COLO829 (cell line): ENCODE measurements around the gene LONP1.
"Not testable (repeated sequence)": the region's sequence is repeated elsewhere in the genome, so short reads cannot be mapped to it uniquely, and the experiment has no call there.

Experiments
- DNase-seq: peaks from one replicate; pipeline ENCODE4 v3.0.0; 2012; ENCODE audit warnings: low spot score

LONP1 gene, protein sequence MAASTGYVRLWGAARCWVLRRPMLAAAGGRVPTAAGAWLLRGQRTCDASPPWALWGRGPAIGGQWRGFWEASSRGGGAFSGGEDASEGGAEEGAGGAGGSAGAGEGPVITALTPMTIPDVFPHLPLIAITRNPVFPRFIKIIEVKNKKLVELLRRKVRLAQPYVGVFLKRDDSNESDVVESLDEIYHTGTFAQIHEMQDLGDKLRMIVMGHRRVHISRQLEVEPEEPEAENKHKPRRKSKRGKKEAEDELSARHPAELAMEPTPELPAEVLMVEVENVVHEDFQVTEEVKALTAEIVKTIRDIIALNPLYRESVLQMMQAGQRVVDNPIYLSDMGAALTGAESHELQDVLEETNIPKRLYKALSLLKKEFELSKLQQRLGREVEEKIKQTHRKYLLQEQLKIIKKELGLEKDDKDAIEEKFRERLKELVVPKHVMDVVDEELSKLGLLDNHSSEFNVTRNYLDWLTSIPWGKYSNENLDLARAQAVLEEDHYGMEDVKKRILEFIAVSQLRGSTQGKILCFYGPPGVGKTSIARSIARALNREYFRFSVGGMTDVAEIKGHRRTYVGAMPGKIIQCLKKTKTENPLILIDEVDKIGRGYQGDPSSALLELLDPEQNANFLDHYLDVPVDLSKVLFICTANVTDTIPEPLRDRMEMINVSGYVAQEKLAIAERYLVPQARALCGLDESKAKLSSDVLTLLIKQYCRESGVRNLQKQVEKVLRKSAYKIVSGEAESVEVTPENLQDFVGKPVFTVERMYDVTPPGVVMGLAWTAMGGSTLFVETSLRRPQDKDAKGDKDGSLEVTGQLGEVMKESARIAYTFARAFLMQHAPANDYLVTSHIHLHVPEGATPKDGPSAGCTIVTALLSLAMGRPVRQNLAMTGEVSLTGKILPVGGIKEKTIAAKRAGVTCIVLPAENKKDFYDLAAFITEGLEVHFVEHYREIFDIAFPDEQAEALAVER

DNA sequence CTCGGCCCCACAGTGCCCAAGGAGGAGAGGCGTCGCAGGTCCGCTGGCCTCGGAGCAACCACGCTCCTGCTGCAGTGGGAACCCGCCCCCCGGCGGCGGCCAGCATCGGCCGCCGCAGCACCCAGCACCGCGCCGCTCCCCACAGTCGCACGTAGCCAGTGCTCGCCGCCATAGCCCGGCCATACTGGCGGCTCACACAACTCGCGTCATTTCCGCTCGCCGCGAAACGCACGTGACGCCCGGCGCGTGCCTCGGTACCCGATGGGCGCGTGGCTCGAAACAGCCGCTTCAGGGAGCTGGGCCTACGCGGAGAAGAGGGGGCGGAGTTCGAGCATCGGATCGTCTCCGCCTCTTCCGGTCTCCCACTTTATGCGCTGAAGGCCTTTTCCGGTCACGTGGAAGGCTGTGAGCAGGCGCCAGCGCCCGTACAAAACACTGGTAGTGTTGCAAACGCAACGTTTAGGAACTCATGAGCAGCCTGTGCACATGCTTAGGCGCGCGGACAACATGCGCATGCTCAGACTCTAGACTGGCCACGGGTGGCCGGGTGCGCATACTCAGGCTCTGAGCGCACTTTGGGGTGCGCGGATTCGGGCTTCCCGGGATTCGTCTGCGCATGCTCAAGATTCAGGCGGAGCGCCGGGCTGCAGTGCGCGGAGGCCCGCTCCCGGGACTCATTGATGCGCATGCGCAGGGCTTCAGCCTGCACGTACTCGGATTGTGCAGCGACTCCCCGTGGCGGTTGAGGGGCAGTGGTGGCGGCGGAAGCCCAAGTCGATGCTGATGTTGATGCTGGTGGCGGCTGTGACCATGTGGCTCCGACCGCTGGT, at the start of gene LONP1, which contains the start of gene CATSPERD:
TSS of gene LONP1 (minus strand) at position 186 of the 830 bp plus-strand sequence. CDS start at position 172, 14 bp downstream.
TSS of gene CATSPERD (plus strand) at position 677 of the 830 bp plus-strand sequence. CDS start at position 778, 101 bp downstream.
- DNase-seq: peak; percentile 100

DNA sequence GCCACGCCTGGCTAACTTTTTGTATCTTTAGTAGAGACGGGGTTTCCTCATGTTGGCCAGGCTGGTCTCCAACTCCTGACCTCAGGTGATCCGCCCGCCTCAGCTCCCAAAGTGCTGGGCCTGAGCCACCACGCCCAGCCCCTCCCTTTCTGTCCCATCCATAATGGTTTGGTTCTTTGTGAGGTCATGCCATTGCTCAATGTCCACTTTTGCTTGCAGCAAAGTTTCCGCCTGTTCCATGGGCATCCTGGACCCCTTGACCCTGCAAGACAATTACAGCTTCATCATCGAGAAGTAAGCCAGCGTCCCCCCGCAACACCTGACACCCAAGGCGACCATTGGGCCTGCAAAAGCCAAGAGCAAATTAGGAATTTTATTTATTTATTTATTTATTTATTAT, 48.0 kb upstream of the LONP1 start:
- DNase-seq: no peak

DNA sequence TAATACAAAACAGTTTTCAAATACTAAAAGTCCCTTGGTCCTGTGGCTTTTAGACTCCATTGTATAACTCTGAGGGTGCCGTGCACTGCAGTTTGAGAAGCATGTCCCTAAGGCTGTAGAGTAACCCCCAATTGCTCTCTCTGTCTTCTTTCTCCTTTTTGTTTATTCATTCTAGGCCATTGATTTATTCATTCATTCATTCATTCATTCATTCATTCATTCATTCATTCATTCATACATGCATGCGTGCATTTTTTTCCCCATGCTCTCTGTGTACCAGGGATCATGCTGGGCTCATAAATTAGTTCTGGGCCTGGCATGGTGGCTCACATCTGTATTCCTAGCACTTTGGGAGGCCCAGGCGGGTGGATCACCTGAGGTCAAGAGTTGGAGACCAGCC, 45.3 kb upstream of the LONP1 start:
- no peak for DNase-seq

DNA sequence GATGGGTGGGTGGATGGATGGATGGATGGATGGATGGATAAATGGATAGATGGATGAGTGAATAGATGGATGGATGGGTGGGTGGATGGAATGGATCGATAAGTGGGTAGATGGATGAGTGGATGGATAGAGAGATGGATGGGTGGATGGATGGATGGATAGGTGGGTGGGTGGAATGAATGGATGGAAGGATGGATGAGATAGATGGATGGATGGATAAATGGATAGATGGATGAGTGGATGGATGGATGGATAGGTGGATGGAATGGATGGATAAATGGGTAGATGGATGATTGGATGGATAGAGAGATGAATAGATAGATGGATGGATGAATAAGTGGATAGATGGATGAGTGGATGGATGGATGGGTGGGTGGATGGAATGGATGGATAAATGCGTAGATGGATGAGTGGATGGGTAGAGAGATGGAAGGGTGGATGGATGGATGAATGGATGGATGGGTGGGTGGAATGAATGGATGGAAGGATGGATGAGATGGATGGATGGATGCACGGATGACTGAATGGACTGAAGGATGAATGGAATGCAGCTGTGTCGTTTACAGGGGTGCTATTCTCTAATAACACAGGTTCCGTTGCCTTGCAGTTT, 42.8 kb upstream of the LONP1 start:
- DNase-seq: no peak

DNA sequence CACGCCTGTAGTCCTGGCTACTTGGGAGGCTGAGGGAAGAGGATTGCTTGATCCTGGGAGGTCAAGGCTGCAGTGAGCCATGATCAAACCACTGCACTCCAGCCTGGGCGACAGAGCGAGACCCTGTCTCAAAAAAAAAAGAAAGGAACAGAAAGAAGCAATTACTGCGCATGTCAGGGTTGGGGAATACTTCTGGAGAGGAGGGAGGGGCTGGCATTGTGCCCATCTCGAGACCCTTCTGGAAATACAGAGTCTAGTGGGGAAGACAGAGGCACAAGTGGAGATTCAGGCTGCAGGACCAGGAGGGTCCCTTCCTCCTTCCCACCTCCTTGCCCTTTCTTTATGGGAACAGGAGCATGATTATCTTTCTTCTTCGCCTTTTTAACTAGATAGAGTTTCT, 33.8 kb upstream of the LONP1 start:
- no peak for DNase-seq

DNA sequence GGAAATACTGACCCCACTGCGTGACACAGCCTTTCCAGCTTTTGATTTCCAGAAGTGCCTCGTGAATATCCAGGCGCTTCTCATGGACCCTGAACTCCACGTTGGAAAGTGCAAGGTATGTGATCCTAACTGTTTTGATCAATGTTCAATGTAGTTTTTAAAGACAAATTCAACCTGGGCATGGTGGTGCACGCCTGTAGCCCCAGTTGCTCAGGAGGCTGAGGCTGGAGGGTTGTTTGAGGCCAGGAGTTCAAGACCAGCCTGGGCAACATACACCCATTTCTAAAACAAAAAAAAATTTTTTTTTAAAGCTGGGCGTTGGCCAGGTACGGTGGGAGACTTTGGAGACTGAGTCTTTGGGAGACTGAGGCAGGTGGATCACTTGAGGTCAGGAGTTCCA, 31.8 kb upstream of the LONP1 start:
- no peak for DNase-seq

DNA sequence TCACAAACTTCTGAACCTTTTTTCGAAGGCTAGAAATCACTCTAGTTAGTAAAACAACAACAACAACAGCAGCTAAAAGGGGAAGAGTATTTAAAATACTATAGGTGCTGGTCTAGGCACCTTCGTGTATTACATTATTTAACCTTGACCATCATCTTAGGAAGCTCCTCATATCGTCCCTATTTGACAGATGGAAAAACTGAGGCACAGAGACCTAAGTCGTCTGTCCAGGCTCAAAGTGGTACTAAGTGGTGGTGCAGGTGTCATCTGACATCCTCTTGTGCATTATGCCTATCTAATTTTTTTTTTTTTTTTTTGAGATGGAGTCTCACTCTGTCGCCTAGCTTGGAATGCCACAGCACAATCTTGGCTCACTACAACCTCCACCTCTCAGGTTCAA, 29.6 kb upstream of the LONP1 start:
- no peak for DNase-seq

DNA sequence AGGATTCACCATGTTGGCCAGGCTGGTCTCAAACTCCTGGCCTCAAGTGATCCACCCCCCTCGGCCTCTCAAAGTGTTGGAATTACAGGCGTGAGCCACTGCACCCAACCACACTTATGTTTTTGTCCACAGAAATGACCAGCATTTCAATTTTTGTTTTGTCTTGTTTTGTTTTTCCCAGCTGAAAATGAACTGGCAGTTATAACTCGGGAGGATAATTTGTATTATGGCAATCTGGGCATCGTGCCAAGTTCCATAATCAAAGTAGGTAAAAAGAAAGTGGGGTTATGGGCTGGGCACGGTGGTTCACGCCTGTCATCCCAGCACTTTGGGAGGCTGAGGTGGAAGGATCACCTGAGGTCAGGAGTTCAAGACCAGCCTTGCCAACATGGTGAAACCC, 29.0 kb upstream of the LONP1 start:
- not testable (repeated sequence) for DNase-seq

DNA sequence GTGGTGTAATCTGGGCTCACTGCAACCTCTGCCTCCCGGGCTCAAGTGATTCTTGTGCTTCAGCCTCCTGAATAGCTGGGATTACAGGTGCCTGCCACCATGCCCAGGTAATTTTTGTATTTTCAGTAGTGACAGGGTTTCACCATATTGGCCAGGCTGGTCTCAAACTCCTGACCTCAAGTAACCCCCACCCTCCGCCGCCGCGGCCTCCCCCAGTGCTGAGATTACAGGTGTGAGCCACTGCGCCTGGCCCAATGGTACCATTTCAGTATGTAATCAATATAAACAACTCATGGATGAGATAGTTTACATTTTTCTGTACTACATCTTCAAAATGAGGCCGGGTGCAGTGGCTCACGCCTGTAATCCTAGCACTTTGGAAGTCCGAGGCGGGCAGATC, 25.1 kb upstream of the LONP1 start:
- not testable (repeated sequence) for DNase-seq

DNA sequence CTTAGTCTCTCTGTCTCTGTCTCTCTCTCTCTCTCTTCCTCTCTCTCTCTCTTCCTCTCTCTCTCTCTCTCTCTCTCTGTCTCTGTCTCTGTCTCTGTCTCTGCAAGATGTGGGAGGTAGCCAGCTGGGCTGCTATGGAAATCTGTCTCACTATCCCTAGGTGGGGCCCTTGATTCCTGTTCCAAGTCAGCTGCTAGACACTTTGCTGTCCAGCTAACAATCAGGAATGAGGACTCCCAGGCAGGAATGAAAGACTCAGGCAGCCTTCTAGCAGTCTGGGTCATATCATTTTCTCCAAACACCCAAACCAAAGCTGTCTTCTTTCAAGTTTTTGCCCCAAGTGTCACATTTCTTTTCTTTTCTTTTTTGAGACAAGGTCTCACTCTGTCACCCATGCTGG, 23.7 kb upstream of the LONP1 start:
- no peak for DNase-seq

DNA sequence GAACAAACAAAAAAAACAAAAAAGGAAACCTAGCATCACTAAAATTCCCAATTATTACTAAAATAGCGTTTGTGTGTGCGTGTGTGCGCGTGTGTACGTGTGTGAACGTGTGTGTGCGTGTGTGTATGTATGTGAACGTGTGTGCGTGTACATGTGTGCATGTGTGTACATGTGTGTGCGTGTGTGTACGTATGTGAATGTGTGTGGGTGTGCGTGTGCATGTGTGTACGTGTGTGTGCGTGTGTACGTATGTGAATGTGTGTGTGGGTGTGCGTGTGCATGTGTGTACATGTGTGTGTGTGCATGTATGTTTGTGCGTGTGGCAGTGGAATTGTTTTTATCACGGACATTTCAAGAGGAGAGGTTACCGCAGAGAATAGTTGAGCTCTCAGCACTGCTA, 22.1 kb upstream of the LONP1 start:
- no peak for DNase-seq

DNA sequence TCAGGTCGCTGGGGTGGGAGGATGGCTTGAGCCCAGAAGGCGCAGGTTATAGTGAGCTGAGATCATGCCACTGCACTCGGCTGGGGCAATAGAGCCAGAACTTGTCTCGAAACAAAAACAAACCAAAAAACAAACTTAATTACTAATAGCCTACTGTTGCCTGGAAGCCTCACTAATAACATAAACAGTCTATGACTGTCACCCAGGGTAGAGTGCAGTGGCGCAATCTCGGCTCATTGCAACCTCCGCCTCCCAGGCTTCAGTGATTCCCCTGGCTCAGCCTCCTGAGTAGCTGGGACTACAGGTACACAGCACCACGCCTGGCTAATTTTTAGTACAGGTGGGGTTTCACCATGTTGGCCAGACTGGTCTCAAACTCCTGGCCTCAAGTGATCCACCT, 18.5 kb upstream of the LONP1 start:
- DNase-seq: no peak

DNA sequence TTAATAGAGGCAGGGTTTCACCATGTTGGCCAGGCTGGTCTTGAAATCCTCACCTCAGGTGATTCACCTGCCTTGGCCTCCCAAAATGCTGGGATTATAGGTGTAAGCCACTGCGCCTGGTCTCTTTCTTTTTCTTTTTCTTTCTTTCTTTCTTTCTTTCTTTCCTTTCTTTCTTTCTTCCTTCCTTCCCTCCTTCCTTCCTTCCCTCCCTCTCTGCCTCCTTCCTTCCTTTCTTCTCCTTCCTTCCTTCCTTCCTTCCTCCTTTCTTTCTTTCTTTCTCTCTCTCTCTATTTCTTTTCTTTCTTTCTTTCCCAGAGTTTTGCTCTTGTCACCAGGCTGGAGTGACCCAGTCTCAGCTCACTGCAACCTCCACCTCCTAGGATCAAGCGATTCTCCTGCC, 13.2 kb upstream of the LONP1 start:
- DNase-seq: not testable (repeated sequence)

DNA sequence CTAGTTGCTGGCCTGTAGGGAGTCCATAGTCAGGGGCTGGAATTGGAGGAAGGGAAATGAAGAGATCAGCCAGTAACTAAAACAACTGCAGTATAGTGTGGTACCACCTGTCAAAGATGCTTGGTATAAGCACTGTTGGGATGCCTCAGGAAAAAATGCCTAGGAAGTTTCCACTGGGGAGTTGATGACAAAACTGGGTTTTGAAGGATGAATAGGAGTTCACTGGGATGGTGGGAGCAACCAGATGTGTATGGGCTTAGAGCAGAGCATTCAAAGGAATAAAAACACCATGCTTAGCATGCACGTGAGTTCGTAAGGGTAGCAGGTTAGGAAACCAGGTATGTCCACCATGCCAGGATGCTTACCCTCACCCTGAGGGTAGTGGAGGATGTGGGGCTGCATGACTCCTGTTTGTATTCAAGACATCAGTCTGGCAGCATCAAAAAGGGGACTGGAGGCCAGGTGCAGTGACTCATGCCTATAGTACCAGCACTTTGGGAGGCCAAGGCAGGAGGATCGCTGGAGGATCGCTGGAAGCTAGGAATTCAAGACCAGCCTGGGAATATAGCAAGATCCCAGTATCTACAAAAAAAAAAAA, 7.6 kb upstream of the LONP1 start:
- no peak for DNase-seq

DNA sequence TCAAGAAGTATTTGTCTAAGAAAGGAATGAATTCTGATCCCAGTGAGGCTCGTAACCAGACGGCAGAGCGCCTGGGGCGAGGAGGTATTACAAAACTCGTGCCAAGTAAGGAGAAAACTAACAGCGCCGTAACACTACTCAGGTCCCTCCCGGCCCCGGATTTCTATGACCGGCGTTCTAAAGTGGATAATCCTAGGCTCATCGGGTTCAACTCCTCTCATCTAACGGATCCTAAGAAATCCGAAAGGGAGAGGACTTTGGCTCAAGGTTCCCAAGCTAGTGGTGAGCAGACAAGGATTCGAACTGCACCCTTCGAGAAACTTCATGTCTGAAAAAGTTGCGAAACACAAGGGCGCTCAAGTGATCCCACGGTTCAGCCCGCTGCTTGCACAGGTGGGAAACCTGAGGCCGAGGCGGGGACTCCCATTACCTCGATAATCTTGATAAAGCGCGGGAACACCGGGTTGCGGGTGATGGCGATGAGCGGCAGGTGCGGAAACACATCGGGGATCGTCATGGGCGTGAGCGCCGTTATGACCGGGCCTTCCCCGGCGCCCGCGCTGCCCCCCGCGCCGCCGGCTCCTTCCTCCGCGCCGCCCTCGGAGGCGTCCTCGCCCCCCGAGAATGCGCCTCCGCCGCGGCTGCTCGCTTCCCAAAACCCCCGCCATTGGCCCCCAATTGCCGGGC, 529 bp downstream of the LONP1 start:
- DNase-seq: peak; percentile 13

DNA sequence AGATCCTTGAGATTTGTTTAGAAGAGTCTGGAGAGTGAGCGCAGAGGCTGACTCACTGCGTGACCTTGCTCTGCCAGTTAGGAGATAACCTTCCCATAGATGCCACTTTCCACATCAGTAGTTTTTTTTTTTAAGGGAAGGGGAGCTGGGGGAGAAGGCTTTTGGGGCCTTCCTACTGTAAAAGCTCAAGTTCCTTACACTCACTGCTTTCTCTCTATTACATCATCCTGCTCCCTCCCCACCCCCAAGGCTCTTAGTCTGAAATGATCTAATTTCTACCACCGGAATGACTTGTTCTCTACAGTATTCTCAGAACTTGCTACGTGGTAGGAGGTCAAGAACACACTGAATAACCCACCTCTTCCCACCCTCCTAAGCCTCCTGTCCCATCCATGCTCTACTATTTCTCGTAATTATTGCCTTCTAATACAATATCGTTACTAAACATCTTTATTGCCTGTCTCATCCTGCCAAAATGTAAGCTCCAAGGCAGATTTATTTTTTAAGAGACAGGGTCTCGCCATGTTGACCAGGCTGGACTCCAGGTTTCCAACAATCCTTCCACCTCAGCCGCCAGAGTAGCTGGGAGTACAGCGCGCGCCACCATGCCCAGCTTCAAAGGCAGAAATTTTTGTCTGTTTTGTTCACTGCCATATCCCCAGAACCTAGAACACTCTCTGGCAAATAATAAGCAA, 1.2 kb downstream of the LONP1 start:
- peak; percentile 42 for DNase-seq

DNA sequence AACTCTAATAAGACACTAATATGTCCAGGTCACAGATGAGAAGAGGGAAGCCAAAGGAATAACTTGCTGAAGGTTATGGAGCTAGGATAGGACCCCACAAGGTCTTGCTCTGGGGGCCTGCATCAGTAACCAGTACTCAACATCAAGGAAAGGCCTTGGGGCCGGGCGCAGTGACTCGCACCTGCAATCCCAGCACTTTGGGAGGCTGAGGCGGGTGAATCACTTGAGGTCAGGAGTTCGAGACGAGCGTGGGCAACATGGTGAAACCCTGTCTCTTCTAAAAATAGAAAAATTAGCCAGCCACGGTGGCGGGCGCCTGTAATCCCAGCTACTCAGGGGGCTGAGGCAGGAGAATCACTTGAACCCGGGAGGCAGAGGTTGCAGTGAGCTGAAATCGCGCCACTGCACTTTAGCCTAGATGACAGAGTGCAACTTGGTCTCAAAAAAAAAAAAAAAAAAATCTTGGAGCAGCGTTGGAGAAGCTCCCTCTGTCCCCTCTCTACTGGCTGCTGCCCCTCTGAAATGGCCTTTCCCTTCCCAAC, 1.8 kb downstream of the LONP1 start:
- DNase-seq: no peak

DNA sequence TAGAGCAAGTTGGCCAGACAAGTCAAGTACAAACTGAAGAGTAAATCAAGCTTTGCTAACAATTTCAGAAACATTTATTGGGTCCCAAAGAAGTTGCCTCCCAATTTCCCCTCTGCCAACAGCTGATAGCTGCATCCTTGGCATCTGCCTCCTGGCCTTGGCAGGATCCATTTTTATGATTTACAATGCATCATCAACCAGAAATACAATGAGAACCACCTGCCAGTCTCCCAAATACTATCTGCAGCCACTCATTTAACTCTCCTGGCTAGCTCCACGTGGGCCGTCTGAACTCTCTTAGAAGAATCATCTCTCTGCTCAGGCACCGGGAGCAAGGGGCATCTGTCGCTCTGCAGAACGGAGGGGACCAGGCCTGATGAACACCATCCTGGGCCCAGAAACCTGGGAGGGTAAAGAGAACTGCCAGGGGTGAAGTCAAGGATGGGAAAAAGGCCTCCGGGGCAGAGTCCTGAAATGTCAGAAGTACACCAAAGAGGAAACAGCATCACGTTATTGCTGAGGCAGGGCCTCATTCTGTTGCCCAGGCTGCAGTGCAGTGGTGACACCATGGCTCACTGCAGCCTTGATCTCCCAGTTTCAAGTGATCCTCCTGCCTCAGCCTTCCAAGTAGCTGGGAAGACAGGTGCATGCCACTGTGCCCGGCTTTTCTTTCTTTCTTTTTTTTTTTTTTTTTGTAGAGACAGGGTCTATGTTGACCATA, 2.6 kb downstream of the LONP1 start:
- DNase-seq: no peak

DNA sequence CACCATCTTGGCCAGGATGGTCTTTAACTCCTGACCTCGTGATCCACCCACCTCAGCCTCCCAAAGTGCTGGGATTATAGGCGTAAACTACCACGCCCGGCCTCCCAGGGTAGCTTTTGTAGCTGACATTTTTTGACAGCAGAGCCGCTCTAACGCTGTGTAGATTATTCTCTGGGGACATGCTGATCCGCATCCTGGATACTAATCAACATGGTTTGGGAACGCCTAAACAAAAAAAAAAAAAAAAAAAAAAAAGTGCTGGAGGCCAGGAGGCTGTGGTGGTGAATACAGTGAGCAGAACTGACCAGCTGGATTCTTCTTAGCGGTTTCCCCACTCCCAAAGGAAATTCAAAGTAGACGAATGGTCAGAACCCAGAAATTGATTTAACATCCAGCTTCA, 5.1 kb downstream of the LONP1 start:
- no peak for DNase-seq
